Panc1 (cell line): ENCODE results near the gene DENND5B.

Experiments used
- CTCF ChIP-seq: fragments of 450-650 bp; IDR thresholded peaks from 2 replicates; pipeline ENCODE4 v1.5.1; 2017; ENCODE audit warnings: mild to moderate bottlenecking
- POLR2AphosphoS5 ChIP-seq: IDR thresholded peaks from 2 replicates; pipeline ENCODE4 v1.6.1; 2012; ENCODE audit warnings: mild to moderate bottlenecking, low read depth, low read length, moderate library complexity
- REST ChIP-seq, 2 experiments: IDR thresholded peaks; 2 replicates each; pipeline ENCODE4 v1.6.1; 2011 to 2012; ENCODE audit warnings: low read depth in 2 of 2, control low read depth in 1 of 2, low read length in 1 of 2, mild to moderate bottlenecking in 1 of 2, moderate library complexity in 1 of 2; ENCODE audit not compliant: insufficient read depth in 1 of 2
- TCF7L2 ChIP-seq: IDR thresholded peaks from 2 replicates; pipeline ENCODE4 v1.6.1; 2011; ENCODE audit warnings: mild to moderate bottlenecking, low read depth, low read length, inconsistent platforms

DNA sequence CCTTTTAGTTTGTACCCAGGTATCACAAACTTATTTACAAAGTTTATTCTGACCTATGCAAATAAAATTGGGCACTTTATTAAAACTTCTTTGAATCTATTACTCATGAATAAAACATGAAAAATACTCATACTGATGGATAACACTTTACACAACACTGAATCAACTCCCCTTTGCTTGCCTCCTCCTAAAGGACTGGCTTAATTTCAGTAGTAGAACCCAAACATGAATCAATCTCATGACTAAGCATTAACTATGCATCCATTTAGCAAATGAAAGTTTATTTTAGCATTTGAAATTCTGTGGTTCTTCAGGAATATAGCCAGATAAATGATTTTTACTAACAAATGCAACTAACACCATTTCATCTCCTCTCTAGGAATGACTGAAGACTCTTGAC, 32.4 kb downstream of the DENND5B start:
- TF ChIP-seq CTCF (no peak), REST (IDR thresholded peaks at IDR 0.05; ENCODE audit: insufficient read depth in 1 of 2, low read depth in 2 of 2, low read length in 1 of 2) (no peak), POLR2AphosphoS5 (no peak), TCF7L2 (no peak)
